ENCODE measurements around the gene SYCP2.

The SYCP2 gene

GRCh38 chr20:59945731-59946130 is 12.3 kb upstream of the SYCP2 start:
- no peak for DNase-seq

- DNase-seq, result no peak
Observed at GRCh38 chr20:59945175-59945574, 11.7 kb upstream of the SYCP2 start.

GRCh38 chr20:59944726-59945125 is 11.3 kb upstream of the SYCP2 start:
- DNase-seq, result no peak

- DNase-seq, result no peak
Observed at GRCh38 chr20:59942245-59942644, 8.8 kb upstream of the SYCP2 start.

GRCh38 chr20:59940956-59941294 is 7.5 kb upstream of the SYCP2 start:
- DNase-seq, result peak in 4 of 58 donors; percentile 30 to 92 (median 86)

GRCh38 chr20:59940129-59940955 is 6.9 kb upstream of the SYCP2 start, which contains the start of the genes FAM217B and PPP1R3D:
Gene FAM217B, plus strand, starts transcription at chr20:59940389. Its CDS starts 3,555 bp downstream, at chr20:59943944.
Gene PPP1R3D, minus strand, starts transcription at chr20:59940305. Its CDS starts 374 bp downstream, at chr20:59939931.
- peak; percentile 64 to 97 (median 91) for DNase-seq

- DNase-seq, result peak in 3 of 58 donors; percentile 27 to 54 (median 44)
Observed at GRCh38 chr20:59939879-59940128, 6.4 kb upstream of the SYCP2 start.

- DNase-seq, result no peak
Observed at GRCh38 chr20:59939052-59939878, 5.8 kb upstream of the SYCP2 start.

GRCh38 chr20:59938696-59939051 is 5.2 kb upstream of the SYCP2 start:
- peak in 5 of 58 donors; percentile 12 to 47 (median 29) for DNase-seq

- no peak for DNase-seq
Observed at GRCh38 chr20:59938221-59938620, 4.8 kb upstream of the SYCP2 start.

GRCh38 chr20:59937150-59937549 is 3.7 kb upstream of the SYCP2 start:
- peak in 2 of 58 donors; percentile 30 to 43 for DNase-seq

GRCh38 chr20:59936409-59936808 is 3.0 kb upstream of the SYCP2 start:
- no peak for DNase-seq

- no peak for DNase-seq
Observed at GRCh38 chr20:59935457-59936185, 2.2 kb upstream of the SYCP2 start.

GRCh38 chr20:59933849-59934585 is 580 bp upstream of the SYCP2 start:
- peak in 51 of 58 donors; percentile 38 to 82 (median 68) for DNase-seq

- no peak for DNase-seq
Observed at GRCh38 chr20:59932616-59933295, 681 bp downstream of the SYCP2 start.

GRCh38 chr20:59931511-59932312 is 1.7 kb downstream of the SYCP2 start:
- DNase-seq, result no peak

- no peak for DNase-seq
Observed at GRCh38 chr20:59925899-59926298, 7.5 kb downstream of the SYCP2 start.

GRCh38 chr20:59925359-59925758 is 8.1 kb downstream of the SYCP2 start:
- no peak for DNase-seq

GRCh38 chr20:59923514-59923913 is 9.9 kb downstream of the SYCP2 start:
- no peak for DNase-seq

- DNase-seq, result no peak
Observed at GRCh38 chr20:59920944-59921343, 12.5 kb downstream of the SYCP2 start.
